AG04449 (cell line): ENCODE data around the gene RXFP2.

Experiments
- CTCF ChIA-PET: fragments of 350-600 bp; formaldehyde crosslinking; extraction: SDS; loops from one replicate; lab custom pipeline; 2021; ENCODE audit warnings: antibody characterized with exemption; lab: Yijun Ruan, JAX
- POLR2A ChIA-PET: fragments of 400-600, 350-600 bp; formaldehyde crosslinking; extraction: SDS; loops from one replicate; lab custom pipeline; 2020; ENCODE audit warnings: antibody characterized with exemption, inconsistent platforms; lab: Yijun Ruan, JAX
- DNase-seq: peaks from one replicate; pipeline ENCODE4 v3.0.0-alpha.2; 2010; ENCODE audit warnings: low read depth, low spot score
- H3K4me3 ChIP-seq: 2 replicates; pipeline ENCODE4 v1.5.1; 2011; ENCODE audit warnings: low read depth, mild to moderate bottlenecking, control low read depth, low read length
- CTCF ChIP-seq: IDR thresholded peaks from one replicate; pipeline ENCODE4 v1.5.1; 2011; ENCODE audit warnings: mild to moderate bottlenecking, moderate library complexity, low read length, control low read depth, inconsistent platforms; ENCODE audit not compliant: insufficient read depth; ENCODE audit errors: missing control alignments

The RXFP2 gene

GRCh38 chr13:31807090-31807541, 67.8 kb downstream of the RXFP2 start:
- DNase-seq = no peak
- H3K4me3 ChIP-seq = no peak overlapping the region
- no peak for TF ChIP-seq CTCF
- CTCF ChIA-PET = no interaction called here
- POLR2A ChIA-PET = no interaction called here

- ChIA-PET CTCF (no interaction called here), POLR2A (no interaction called here)
- H3K4me3 ChIP-seq = no peak overlapping the region
- no peak for TF ChIP-seq CTCF
- no peak for DNase-seq
These were observed 75.2 kb downstream of the RXFP2 start for GRCh38 chr13:31814536-31814935.

GRCh38 chr13:31815361-31816144, 76.2 kb downstream of the RXFP2 start:
- ChIA-PET POLR2A (no interaction called here), CTCF (interaction anchor here (0.6 to 1.0 kb wide), 2 partner anchors 9 to 18 kb away, joined by 3 read pairs; no protein-coding TSS in a partner anchor)

DNA sequence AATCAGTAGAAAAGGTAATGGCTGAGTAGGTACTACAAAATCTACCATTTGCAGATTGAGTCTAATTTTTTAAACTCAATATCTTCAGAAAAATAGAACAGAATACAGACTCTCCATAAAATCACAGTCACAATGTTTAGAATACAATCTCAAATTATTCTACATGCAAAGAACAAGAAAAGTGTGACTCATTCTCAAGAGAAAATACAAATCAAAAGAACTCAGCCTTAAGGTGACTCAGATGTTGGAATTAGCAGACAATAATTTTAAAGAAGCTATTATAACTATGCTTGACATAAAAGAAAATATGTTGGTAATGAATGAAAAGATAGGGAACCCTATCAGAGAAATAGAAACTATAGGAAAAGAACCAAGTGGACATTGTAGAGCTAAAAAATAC, 78.9 kb downstream of the RXFP2 start:
- no peak overlapping the region for H3K4me3 ChIP-seq
- no peak for TF ChIP-seq CTCF
- CTCF ChIA-PET = interaction anchor here (1.4 kb wide), 1 partner anchor 92 kb away, joined by 3 read pairs; no protein-coding TSS in a partner anchor
- DNase-seq = no peak
- POLR2A ChIA-PET = no interaction called here

More at GRCh38 chr13:31815361-31816144, 76.2 kb downstream of the RXFP2 start:
- TF ChIP-seq CTCF = no peak
- no peak overlapping the region for H3K4me3 ChIP-seq
- DNase-seq = no peak

- TF ChIP-seq CTCF = no peak
- no peak for DNase-seq
- no peak overlapping the region for H3K4me3 ChIP-seq
- POLR2A ChIA-PET = interaction anchor here (0.7 kb wide), 1 partner anchor 876 kb away, joined by 4 read pairs; no protein-coding TSS in a partner anchor
- CTCF ChIA-PET = interaction anchor here (1.3 kb wide), 1 partner anchor 756 kb away, joined by 4 read pairs; no protein-coding TSS in a partner anchor
These were observed 85.6 kb downstream of the RXFP2 start for GRCh38 chr13:31824705-31825517.

- ChIA-PET CTCF (no interaction called here), POLR2A (no interaction called here)
- DNase-seq = no peak
- H3K4me3 ChIP-seq = no peak overlapping the region
- no peak for TF ChIP-seq CTCF
These were observed 87.2 kb downstream of the RXFP2 start for GRCh38 chr13:31826521-31826920.
